Uterus (tissue), 4 donors: ENCODE measurements around the gene SPAG5. TPM values are rescaled to one million over a fixed set of nuclear protein-coding genes. Genes with fewer than 3 reads are reported as not detected.

ENCODE experiments used
- DNase-seq, 2 donors: peaks; one replicate each; pipeline ENCODE4 v3.0.0-alpha.2; 2019 to 2020
- H3K27ac ChIP-seq, 2 donors: fragments of 200-600 bp; sonication (generic); 1 replicate in 1 of 2; 2 replicates in 1 of 2; pipeline ENCODE4 v1.5.1; 2016 to 2018
- H3K27me3 ChIP-seq, 2 donors: fragments of 200-600 bp; sonication (generic); one replicate each; pipeline ENCODE4 v1.5.1; 2018 to 2019; ENCODE audit warnings: control low read depth in 1 of 2
- H3K36me3 ChIP-seq, 2 donors: fragments of 200-600 bp; sonication (generic); one replicate each; pipeline ENCODE4 v1.5.1; 2019; ENCODE audit warnings: control low read depth in 1 of 2
- H3K4me1 ChIP-seq, 2 donors: fragments of 200-600 bp; sonication (generic); one replicate each; pipeline ENCODE4 v1.5.1; 2018 to 2019; ENCODE audit warnings: control low read depth in 1 of 2
- H3K4me3 ChIP-seq, 2 donors: fragments of 200-600 bp; sonication (generic); 1 replicate in 1 of 2; 2 replicates in 1 of 2; pipeline ENCODE4 v1.5.1; 2018 to 2019; ENCODE audit warnings: mild to moderate bottlenecking in 1 of 2
- H3K9me3 ChIP-seq, 2 donors: fragments of 200-600 bp; sonication (generic); one replicate each; pipeline ENCODE4 v1.5.1; 2019; ENCODE audit warnings: control low read depth in 1 of 2
- POLR2A ChIP-seq, 2 donors: fragments of 450-650 bp; IDR thresholded peaks; one replicate each; pipeline ENCODE4 v1.6.1; 2016; ENCODE audit warnings: antibody characterized with exemption in 2 of 2, mild to moderate bottlenecking in 1 of 2, moderate library complexity in 1 of 2
- intact Hi-C: fragments of 100-400 bp; cut with DNase I; formaldehyde crosslinking; loops from one replicate; pipeline ENCODE4 v1.15.1; 2023; ENCODE audit warnings: low total_unique reads
- total RNA-seq, 4 donors: library from RNA; depleted of rRNA in 3 of 4; stranded (reverse); fragments of >200 nt in 3 of 4; gene quantifications; one replicate each; pipeline versions ENCODE4 v1.1.0 to v1.2.4, GENCODE V29; 2014 to 2023
- TF ChIP-seq, protein P1 (sequence below), 4 experiments: fragments of 200-600 bp in 2 of 4; fragments of 450-650 bp in 2 of 4; sonication (generic) in 2 of 4; IDR thresholded peaks; one replicate each; pipeline ENCODE4 v1.5.1; 2016 to 2019; ENCODE audit warnings: antibody characterized with exemption in 4 of 4, mild to moderate bottlenecking in 2 of 4, moderate library complexity in 1 of 4
- donor health status: DM: yes; HTN: yes; CAD: no.

SPAG5 gene
- total RNA-seq, 4 donors from 2014 or later = 1.5 to 21.4 (median 7.0) TPM; not detected in 1

DNA sequence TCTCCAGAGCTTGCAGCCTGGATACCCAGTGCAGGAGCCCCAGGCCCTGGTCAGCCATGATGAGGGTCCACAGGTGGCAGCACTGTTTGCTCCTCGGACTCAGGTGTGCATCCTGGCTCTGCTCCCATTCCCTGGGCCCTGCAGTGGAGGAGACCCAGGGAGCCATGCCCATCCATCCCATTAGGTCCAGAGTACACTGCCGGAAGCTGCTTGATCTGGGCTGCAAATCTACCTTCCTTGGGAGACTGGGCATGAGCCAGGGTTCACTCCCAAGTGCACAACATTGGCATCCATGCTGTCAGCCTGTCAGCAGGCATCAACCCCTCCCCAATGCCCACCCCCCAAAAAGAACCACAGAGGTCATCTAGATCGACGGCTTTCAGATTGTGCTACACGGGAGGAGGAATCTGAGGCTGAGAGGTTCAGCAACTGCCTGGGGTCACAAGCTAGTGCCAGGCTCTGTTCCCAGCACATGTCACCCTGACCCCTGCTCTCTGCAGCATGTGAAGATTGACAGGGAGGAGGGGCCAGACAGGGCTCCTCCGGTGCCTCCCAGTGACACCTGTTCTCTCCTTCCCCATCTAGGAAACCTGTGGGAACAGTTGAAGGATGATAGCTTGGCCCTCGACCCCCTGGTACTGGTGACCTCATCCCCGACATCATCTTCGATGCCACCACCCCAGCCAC lies 62.1 kb downstream of the SPAG5 start:
- Histone ChIP-seq H3K27ac (no peak overlapping the region), H3K4me1 (no peaks in the 10 kb centered on the region), H3K4me3 (no peak overlapping the region), H3K27me3 (no peaks in the 10 kb centered on the region), H3K9me3 (no peaks in the 10 kb centered on the region), H3K36me3 (no peaks in the 10 kb centered on the region)
- intact Hi-C loops = no loop called here
- TF ChIP-seq POLR2A (IDR thresholded peaks at IDR 0.05) = no peak
- TF ChIP-seq, protein P1, sequence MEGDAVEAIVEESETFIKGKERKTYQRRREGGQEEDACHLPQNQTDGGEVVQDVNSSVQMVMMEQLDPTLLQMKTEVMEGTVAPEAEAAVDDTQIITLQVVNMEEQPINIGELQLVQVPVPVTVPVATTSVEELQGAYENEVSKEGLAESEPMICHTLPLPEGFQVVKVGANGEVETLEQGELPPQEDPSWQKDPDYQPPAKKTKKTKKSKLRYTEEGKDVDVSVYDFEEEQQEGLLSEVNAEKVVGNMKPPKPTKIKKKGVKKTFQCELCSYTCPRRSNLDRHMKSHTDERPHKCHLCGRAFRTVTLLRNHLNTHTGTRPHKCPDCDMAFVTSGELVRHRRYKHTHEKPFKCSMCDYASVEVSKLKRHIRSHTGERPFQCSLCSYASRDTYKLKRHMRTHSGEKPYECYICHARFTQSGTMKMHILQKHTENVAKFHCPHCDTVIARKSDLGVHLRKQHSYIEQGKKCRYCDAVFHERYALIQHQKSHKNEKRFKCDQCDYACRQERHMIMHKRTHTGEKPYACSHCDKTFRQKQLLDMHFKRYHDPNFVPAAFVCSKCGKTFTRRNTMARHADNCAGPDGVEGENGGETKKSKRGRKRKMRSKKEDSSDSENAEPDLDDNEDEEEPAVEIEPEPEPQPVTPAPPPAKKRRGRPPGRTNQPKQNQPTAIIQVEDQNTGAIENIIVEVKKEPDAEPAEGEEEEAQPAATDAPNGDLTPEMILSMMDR (IDR thresholded peaks at IDR 0.05) = no peak
- DNase-seq = no peak

- Histone ChIP-seq H3K4me3 (no peak overlapping the region), H3K27ac (no peak overlapping the region), H3K27me3 (no peaks in the 10 kb centered on the region), H3K9me3 (no peaks in the 10 kb centered on the region), H3K4me1 (no peaks in the 10 kb centered on the region), H3K36me3 (no peaks in the 10 kb centered on the region)
- no peak for DNase-seq
- intact Hi-C loops = no loop called here
- TF ChIP-seq, protein P1 (IDR thresholded peaks at IDR 0.05) = no peak
- TF ChIP-seq POLR2A (IDR thresholded peaks at IDR 0.05) = no peak
Observed at GRCh38 chr17:28534740-28535375, 64.0 kb downstream of the SPAG5 start.

GRCh38 chr17:28533091-28533807 lies 65.6 kb downstream of the SPAG5 start:
- H3K4me1 ChIP-seq = no peaks in the 10 kb centered on the region
- H3K27ac ChIP-seq = no peak overlapping the region
- no peaks in the 10 kb centered on the region for H3K27me3 ChIP-seq
- H3K4me3 ChIP-seq = no peak overlapping the region
- no peak for DNase-seq
- no peak for TF ChIP-seq POLR2A (IDR thresholded peaks at IDR 0.05)
- intact Hi-C loops = no loop called here
- H3K36me3 ChIP-seq = no peaks in the 10 kb centered on the region
- H3K9me3 ChIP-seq = no peaks in the 10 kb centered on the region

GRCh38 chr17:28532050-28532960 lies 66.5 kb downstream of the SPAG5 start:
- intact Hi-C loops = no loop called here
- DNase-seq = no peak
- Histone ChIP-seq H3K4me1 (no peaks in the 10 kb centered on the region), H3K4me3 (no peak overlapping the region), H3K36me3 (no peaks in the 10 kb centered on the region), H3K9me3 (no peaks in the 10 kb centered on the region), H3K27me3 (no peaks in the 10 kb centered on the region), H3K27ac (no peak overlapping the region)
- TF ChIP-seq, protein P1 (IDR thresholded peaks at IDR 0.05) = no peak
- TF ChIP-seq POLR2A (IDR thresholded peaks at IDR 0.05) = no peak

DNA sequence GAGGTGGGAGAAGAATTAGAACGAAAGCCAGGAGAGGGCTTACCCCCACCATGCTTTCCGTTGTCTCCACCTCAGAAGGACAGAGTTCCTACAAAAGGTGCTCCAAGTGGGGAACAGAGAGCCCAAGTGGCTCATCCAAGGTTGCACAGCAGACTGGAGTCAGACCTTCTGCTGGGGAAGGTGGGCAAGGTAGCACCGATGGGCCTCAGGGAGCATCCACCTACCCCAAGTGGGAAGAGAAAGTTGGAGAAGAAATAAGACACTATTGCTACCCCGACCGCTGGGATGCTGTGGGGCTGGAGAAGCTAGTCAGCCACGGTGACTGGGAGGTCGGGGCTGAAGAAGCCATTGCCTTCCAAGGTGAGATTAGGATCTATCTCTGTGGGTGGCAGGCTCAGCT lies 67.9 kb downstream of the SPAG5 start:
- Histone ChIP-seq H3K4me3 (no peak overlapping the region), H3K27ac (no peak overlapping the region), H3K4me1 (no peaks in the 10 kb centered on the region), H3K27me3 (no peaks in the 10 kb centered on the region), H3K36me3 (no peaks in the 10 kb centered on the region), H3K9me3 (no peaks in the 10 kb centered on the region)
- TF ChIP-seq, protein P1 (IDR thresholded peaks at IDR 0.05) = no peak
- no peak for TF ChIP-seq POLR2A (IDR thresholded peaks at IDR 0.05)
- no peak for DNase-seq
- intact Hi-C loops = no loop called here
